ENCODE data around the gene HP. TPM values are rescaled to one million over a fixed set of nuclear protein-coding genes. Genes with fewer than 3 reads are reported as not detected.

HP gene
- total RNA-seq, 4 donors from 2014 or later = 1.5 to 32.4 (median 27.5) TPM

DNA sequence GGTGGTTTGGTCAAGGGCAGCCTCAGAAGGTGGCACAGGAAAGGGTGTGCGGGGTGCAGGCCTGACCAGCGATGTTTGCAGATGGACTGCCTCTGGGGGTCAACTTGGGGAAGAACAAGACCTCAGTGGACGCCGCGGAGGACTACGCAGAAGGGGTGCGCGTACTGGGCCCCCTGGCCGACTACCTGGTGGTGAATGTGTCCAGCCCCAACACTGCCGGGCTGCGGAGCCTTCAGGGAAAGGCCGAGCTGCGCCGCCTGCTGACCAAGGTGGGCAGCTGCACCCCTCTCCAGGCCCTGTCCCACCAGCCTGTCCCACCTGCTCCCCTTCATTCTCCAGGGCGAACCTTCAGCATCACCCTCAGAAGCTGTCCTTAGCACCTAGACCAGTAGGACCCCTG is 33.3 kb upstream of the HP start:
- Histone ChIP-seq H3K27me3 (no peaks in the 10 kb centered on the region), H3K36me3 (peaks cover 0 to 98% (median 4%) of the 10 kb centered on the region in 3 donors), H3K9me3 (no peaks in the 10 kb centered on the region), H3K4me1 (peaks cover 0 to 6% (median 0%) of the 10 kb centered on the region in 4 donors), H3K27ac (no peak overlapping the region), H3K4me3 (no peak overlapping the region)
- no peak for DNase-seq (ENCODE audit: low spot score in 2 of 2)
- TF ChIP-seq POLR2A (IDR thresholded peaks at IDR 0.05) (no peak), EP300 (IDR thresholded peaks at IDR 0.05) (no peak)
- TF ChIP-seq, protein P1, sequence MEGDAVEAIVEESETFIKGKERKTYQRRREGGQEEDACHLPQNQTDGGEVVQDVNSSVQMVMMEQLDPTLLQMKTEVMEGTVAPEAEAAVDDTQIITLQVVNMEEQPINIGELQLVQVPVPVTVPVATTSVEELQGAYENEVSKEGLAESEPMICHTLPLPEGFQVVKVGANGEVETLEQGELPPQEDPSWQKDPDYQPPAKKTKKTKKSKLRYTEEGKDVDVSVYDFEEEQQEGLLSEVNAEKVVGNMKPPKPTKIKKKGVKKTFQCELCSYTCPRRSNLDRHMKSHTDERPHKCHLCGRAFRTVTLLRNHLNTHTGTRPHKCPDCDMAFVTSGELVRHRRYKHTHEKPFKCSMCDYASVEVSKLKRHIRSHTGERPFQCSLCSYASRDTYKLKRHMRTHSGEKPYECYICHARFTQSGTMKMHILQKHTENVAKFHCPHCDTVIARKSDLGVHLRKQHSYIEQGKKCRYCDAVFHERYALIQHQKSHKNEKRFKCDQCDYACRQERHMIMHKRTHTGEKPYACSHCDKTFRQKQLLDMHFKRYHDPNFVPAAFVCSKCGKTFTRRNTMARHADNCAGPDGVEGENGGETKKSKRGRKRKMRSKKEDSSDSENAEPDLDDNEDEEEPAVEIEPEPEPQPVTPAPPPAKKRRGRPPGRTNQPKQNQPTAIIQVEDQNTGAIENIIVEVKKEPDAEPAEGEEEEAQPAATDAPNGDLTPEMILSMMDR (IDR thresholded peaks at IDR 0.05) = no peak
- 74 to 87% methylated on average over 9 to 15 of the region's 15 CpGs for WGBS, 2 donors

DNA sequence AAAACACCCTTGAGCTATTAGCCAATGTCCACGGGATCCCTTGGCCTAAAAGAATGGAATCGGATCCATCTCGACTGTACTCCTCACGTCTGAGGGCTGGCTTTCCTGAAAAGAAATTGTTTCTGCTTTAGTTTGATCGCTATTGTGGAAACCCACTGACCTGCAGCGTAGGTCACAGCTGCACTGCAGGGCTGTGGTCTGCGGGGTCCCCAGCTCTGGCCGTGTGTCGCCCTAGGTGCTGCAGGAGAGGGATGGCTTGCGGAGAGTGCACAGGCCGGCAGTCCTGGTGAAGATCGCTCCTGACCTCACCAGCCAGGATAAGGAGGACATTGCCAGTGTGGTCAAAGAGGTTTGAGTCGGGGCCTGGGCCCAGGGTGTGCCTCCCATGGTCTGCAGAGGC is 32.2 kb upstream of the HP start:
- TF ChIP-seq POLR2A (IDR thresholded peaks at IDR 0.05) = no peak
- TF ChIP-seq, protein P1 (IDR thresholded peaks at IDR 0.05) = no peak
- TF ChIP-seq EP300 (IDR thresholded peaks at IDR 0.05) = no peak
- 91% methylated on average over 13 of the region's 13 CpGs for WGBS, 2 donors
- H3K4me3 ChIP-seq = no peak overlapping the region
- H3K4me1 ChIP-seq = no peaks in the 10 kb centered on the region
- DNase-seq (ENCODE audit: low spot score in 2 of 2) = no peak
- H3K27ac ChIP-seq = no peak overlapping the region
- no peaks in the 10 kb centered on the region for H3K9me3 ChIP-seq
- peaks cover 0 to 98% (median 4%) of the 10 kb centered on the region in 3 donors for H3K36me3 ChIP-seq
- H3K27me3 ChIP-seq = no peaks in the 10 kb centered on the region

DNA sequence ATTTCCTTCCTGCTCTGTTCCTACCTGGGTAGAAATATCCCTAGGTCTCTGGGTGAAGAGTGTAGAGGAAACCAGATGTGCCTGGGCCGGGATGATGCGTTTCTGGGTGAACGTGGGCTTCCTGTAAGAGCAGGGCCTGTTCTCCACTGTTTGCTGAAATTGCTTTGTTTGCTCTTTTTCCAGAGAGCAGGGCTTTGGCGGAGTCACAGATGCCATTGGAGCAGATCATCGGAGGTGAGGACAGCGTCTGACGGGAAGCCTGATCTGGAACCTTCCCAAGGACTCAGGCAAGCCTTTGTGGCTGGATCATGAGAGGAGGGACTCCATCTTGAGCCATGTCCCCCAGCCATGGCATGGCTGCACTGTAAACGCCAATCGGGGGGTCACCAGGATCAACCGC is 30.3 kb upstream of the HP start:
- H3K36me3 ChIP-seq = peaks cover 0 to 96% (median 4%) of the 10 kb centered on the region in 3 donors
- WGBS, 2 donors = 91 to 92% methylated on average over 10 of the region's 10 CpGs

DNA sequence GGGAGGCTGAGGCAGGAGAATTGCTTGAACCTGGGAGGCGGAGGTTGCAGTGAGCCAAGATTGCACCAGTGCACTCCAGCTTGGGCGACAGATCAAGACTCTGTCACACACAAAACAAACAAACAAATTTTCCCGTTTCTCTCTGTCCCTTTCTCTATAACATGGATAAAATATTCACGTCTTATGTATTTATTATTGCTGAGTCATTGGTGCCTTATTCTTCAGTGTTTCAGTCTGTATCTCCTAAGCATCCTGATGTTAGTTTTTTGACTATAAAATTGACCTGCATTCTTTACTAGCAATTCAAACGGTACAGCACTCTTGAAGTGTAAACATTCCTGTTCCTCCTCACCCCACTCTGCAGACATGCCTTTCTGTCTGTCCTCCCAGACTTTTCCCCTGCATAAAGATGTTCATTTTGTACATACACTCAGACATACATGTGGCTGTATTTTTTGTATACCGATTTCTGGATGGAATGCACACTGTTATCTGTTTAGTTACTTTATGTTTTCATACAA is 29.4 kb upstream of the HP start:
- peaks cover 0 to 96% (median 4%) of the 10 kb centered on the region in 3 donors for H3K36me3 ChIP-seq
- TF ChIP-seq, protein P1 (IDR thresholded peaks at IDR 0.05) = no peak
- no peak for TF ChIP-seq POLR2A (IDR thresholded peaks at IDR 0.05)
- no peak for TF ChIP-seq EP300 (IDR thresholded peaks at IDR 0.05)
- no peak overlapping the region for H3K27ac ChIP-seq
- 67 to 70% methylated on average over 6 of the region's 6 CpGs for WGBS, 2 donors
- H3K4me1 ChIP-seq = no peaks in the 10 kb centered on the region
- no peak overlapping the region for H3K4me3 ChIP-seq
- no peaks in the 10 kb centered on the region for H3K9me3 ChIP-seq
- no peaks in the 10 kb centered on the region for H3K27me3 ChIP-seq
- no peak for DNase-seq (ENCODE audit: low spot score in 2 of 2)

More for the DNA sequence above, 30.3 kb upstream of the HP start:
- Histone ChIP-seq H3K4me1 (no peaks in the 10 kb centered on the region), H3K27me3 (no peaks in the 10 kb centered on the region), H3K27ac (no peak overlapping the region), H3K9me3 (no peaks in the 10 kb centered on the region), H3K4me3 (no peak overlapping the region)
- no peak for TF ChIP-seq POLR2A (IDR thresholded peaks at IDR 0.05)
- TF ChIP-seq EP300 (IDR thresholded peaks at IDR 0.05) = no peak
- TF ChIP-seq, protein P1 (IDR thresholded peaks at IDR 0.05) = no peak
- no peak for DNase-seq (ENCODE audit: low spot score in 2 of 2)

DNA sequence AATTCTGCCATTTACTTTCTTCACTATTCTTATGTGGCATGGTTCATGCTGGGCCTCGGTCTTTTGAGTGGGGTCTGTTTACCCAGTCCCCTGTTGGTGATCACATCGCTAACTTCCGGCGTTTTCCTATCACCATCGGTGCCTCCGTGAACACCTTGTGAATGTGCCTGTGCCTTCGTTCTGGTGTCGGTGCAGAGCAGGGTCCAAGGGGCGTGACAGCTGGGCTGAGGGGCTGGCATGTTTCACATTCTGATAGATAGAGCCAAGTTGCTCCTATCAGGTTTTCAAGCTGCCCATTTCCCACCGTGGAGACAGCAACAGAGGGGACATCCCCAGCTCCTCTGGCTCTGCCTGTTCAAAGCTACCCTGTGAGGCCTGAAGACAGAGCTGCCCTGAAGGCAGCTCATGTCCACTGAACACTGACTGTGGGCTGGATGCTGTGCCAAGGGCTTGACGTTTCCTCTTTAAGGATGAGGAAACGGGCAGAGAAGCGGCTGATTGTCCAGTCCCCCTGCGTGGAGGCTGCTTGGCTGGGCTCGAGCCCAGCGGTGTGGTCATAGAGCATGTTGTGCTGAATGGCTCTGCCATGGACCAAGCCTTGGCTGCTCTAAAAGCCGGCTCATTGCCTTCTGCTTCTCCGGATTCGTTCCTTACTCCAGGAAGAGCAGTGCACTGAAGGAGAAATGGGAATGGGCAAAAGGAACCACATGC is 28.7 kb upstream of the HP start:
- TF ChIP-seq POLR2A (IDR thresholded peaks at IDR 0.05) (no peak), EP300 (IDR thresholded peaks at IDR 0.05) (no peak)
- TF ChIP-seq, protein P1 (IDR thresholded peaks at IDR 0.05) = no peak
- H3K9me3 ChIP-seq = no peaks in the 10 kb centered on the region
- H3K36me3 ChIP-seq = peaks cover 0 to 92% (median 4%) of the 10 kb centered on the region in 3 donors
- no peak for DNase-seq (ENCODE audit: low spot score in 2 of 2)
- H3K4me3 ChIP-seq = no peak overlapping the region
- H3K27ac ChIP-seq = no peak overlapping the region
- H3K4me1 ChIP-seq = no peaks in the 10 kb centered on the region
- WGBS, 2 donors = 88 to 89% methylated on average over 19 of the region's 19 CpGs
- H3K27me3 ChIP-seq = no peaks in the 10 kb centered on the region
